DMS79 treated with DMSO at 0.1 percent for 48 hours (cell line): ENCODE data around the gene ADGRF1.
A peak's percentile ranks its signal among the peaks of the same experiment; 100 is the strongest.

Experiments used
- DNase-seq: peaks from one replicate; lab custom pipeline; 2025; lab: John Stamatoyannopoulos, UW

ADGRF1 gene

GRCh38 chr6:46979206-46979605, 62.9 kb downstream of the ADGRF1 start:
- DNase-seq: no peak

DNA sequence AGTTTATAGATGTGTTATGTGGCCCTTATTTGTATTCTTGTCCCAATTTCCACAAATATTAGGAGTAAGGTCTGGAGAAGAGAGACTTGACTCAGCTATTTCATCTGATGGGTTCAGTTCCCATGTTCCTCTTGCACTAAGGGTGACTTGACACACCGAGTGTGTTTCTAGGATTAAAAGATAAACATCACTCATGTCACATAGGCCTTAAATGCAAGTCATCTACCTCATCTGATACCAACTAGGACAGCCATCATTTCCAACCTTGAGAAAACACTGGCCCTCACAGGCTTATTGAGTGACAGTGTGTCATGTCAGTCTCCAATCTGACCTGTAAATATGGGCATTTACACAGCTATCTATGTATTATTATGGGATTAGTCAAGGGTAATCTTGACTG, 67.3 kb downstream of the ADGRF1 start:
- DNase-seq: no peak

- no peak for DNase-seq
These were observed 69.1 kb downstream of the ADGRF1 start for GRCh38 chr6:46973029-46973428.

- DNase-seq: no peak
These were observed 69.6 kb downstream of the ADGRF1 start for GRCh38 chr6:46972531-46972930.

- DNase-seq: no peak
These were observed 72.9 kb downstream of the ADGRF1 start for GRCh38 chr6:46969206-46969605.

GRCh38 chr6:46967826-46968349, 74.2 kb downstream of the ADGRF1 start:
- DNase-seq: no peak

DNA sequence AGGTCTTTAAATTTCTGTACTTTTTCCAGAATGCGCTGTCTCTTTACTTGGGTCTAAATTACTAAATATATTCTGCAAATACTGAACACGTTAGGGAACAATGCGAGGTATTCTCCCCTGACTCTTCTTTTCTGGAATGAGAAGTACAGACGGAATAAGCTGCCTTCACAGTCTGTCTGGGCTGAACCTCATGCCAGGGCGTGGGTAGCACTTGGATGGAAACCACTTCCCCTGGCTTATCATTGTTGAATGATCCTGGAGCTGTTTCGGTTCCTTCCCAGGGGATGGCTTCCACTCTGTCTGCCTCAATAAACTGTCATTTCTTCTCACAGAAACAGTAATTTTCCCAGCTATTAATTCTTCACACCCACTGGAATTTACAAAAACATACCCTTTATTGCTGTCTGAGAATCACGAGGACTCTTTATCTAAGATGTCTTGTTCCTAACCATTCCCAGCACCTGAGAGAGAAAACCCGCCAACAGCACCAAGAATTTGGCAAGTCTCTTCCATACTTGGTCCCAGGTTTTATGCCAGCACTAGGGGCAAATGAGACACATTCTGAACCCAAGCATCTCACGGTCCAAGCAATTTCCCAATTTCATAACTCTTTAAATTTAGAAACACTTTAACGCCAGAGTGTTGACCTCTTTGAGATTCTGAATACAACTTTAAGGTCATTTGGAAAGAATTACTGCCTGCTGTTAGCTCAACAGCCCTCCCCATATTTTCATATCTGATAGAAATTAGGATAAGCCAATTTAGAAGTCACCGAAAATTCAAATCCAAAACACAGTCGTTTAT, 77.2 kb downstream of the ADGRF1 start:
- DNase-seq: no peak

GRCh38 chr6:46963626-46964025, 78.5 kb downstream of the ADGRF1 start:
- no peak for DNase-seq

DNA sequence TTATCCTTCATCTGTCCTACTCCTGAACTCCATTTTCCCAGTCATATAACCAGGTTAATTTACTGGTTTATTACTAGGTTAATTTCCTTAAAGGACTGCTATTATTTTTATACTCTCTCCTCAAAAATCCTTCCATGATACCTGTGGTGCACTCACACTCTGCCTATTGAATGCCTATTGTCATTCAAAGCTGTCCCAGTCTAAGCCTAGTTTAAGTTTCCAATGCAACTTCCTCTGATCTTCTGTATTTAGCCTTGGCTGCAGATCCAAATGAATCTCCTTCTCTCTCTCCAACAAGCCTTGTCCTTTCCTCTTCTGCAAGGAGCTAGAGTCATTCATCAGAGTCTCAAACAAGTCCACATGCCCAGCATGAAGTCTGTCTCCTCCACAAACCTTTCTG, 79.1 kb downstream of the ADGRF1 start:
- no peak for DNase-seq

- no peak for DNase-seq
These were observed 80.4 kb downstream of the ADGRF1 start for GRCh38 chr6:46961711-46962110.

- DNase-seq: no peak
These were observed 80.9 kb downstream of the ADGRF1 start for GRCh38 chr6:46961232-46961631.

DNA sequence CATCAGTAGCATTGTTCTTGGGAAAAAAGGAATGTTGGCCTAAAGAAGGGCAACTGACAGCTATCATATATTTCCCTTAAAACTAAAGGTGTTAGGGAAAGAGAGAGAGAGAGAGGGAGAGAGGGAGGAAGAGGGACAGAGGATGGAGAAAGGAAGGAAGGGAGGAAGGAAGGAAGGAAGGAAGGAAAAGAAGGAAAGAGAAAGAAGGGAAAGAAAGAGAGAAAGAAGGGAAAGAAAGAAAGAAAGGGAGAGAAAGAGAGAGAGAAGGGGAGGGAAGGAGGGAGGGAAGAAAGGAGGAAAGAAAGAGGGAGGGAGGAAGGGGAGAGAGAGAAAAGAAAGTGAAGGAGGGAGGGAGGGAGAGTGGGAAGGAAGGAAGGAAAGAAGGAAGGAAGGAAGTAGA, 82.7 kb downstream of the ADGRF1 start:
- no peak for DNase-seq

- no peak for DNase-seq
These were observed 85.7 kb downstream of the ADGRF1 start for GRCh38 chr6:46956409-46956808.

DNA sequence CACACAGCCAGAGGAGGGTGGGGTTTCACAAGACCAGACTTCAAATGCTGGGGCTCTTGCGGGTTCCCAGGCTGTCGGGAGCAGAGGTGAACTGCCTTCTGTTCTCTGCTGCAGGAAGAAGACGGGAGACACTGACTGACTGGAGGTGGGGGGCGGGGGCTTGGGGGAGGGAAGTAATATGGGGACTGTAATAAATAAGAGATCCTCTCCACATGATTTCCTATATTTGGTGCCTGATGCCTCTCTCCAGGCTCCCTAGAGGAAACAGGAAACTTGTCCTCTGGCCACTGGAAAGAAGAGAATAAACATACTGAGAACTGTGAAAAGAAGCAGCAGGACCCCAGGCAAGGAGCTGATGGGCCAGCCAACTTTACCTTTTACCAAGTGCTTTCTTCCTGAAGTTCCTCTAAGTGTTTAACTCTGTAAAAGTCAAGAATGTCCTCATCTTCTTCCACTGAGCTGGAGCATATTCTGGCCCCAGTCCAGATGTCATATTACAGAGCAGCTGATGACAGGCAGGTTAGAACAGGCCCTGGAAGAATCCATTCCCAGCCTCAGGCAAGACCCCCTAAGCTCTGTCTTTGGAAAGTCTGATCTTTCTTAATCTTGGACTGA, 87.2 kb downstream of the ADGRF1 start:
- peak; percentile 95 for DNase-seq

DNA sequence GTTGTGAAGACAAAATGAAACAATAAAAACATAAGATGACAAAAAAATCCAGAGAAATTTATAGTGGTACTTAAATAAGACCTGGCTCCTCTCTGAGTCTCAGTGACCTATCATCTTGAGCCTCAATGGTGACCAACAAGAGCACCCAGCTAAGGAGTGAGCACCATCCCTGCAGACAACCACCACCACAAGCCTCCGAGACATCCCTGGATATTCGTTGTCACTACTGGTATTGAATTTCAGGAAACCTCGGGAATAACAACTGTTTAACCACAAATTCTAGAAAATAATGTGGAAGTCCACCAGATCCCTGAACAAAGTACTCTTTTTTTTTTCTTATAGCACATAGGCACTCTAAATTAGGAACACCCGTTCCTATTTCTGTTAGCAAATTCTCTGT, 88.2 kb downstream of the ADGRF1 start:
- no peak for DNase-seq

DNA sequence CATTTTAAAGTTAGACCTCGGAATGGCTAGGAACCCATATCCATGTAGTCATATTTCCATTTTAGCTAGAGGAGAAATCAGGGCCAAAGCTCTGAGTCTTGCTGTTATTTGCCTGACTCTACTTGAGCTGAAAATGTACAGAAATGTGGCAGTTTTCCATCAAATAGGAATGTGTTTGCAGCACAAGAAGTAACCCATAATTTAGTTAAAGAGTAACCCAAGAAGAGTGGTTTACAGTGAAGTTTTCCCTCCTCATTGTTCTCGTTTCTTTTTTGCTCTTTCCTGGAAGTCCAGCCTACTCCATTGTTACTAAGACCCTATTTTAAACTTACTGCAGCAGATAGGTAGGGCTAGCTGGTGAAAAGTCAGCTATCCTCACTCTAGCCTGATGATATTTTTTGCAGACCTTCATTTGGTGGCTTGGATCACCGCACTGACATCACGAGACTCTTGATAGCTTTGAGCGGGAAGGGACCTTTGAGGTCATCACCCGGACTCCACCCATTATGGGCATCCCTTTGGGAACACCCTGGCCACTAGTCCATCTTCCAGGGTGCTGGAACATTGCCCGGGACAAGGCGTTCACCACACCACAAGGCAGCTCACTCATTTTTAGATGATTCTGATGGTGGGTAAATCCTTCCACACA, 92.4 kb downstream of the ADGRF1 start:
- DNase-seq: no peak

GRCh38 chr6:46948699-46949098, 93.4 kb downstream of the ADGRF1 start:
- DNase-seq: no peak
